NT2/D1 (cell line): ENCODE data around the gene TMEM63C.

Experiments
- DNase-seq: peaks from one replicate; pipeline ENCODE4 v3.0.0-alpha.2; 2011; ENCODE audit warnings: low read depth, low spot score
- H3K27me3 ChIP-seq: 2 replicates; pipeline ENCODE4 v1.6.0; 2011; ENCODE audit warnings: mild to moderate bottlenecking; ENCODE audit not compliant: insufficient read length, insufficient read depth
- H3K36me3 ChIP-seq: 2 replicates; pipeline ENCODE4 v1.6.1; 2011; ENCODE audit warnings: mild to moderate bottlenecking, low read length, mixed read lengths; ENCODE audit not compliant: insufficient read depth, insufficient read length
- H3K4me1 ChIP-seq: 2 replicates; pipeline ENCODE4 v1.5.1; 2011; ENCODE audit not compliant: insufficient read depth, insufficient read length
- H3K4me3 ChIP-seq: 2 replicates; pipeline ENCODE4 v1.5.1; 2011; ENCODE audit warnings: low read depth; ENCODE audit not compliant: insufficient read length
- H3K9ac ChIP-seq: 2 replicates; pipeline ENCODE4 v1.6.0; 2011; ENCODE audit warnings: low read depth; ENCODE audit not compliant: insufficient read length
- H3K9me3 ChIP-seq: 2 replicates; pipeline ENCODE4 v1.5.1; 2011; ENCODE audit warnings: mild to moderate bottlenecking, low read length; ENCODE audit not compliant: insufficient read depth
- SUZ12 ChIP-seq: IDR thresholded peaks from 2 replicates; pipeline ENCODE4 v1.6.1; 2011; ENCODE audit not compliant: insufficient read length, insufficient read depth; ENCODE audit errors: extremely low read depth
- YY1 ChIP-seq: IDR thresholded peaks from 2 replicates; pipeline ENCODE4 v1.6.1; 2011; ENCODE audit not compliant: insufficient read length, insufficient read depth
- ZNF274 ChIP-seq: IDR thresholded peaks from 2 replicates; pipeline ENCODE4 v1.6.1; 2011; ENCODE audit warnings: mild to moderate bottlenecking, low read depth, low read length

Gene TMEM63C

GRCh38 chr14:77306416-77306815 lies 124.8 kb downstream of the TMEM63C start:
- no peaks in the 10 kb centered on the region for H3K27me3 ChIP-seq
- H3K9ac ChIP-seq = no peak overlapping the region
- no peak for DNase-seq
- no peak overlapping the region for H3K4me3 ChIP-seq
- H3K4me1 ChIP-seq = peaks cover 10% of the 10 kb centered on the region
- no peaks in the 10 kb centered on the region for H3K9me3 ChIP-seq
- H3K36me3 ChIP-seq = peaks cover 22% of the 10 kb centered on the region
- TF ChIP-seq SUZ12 = no peak
- TF ChIP-seq ZNF274 = no peak
- TF ChIP-seq YY1 = no peak

GRCh38 chr14:77306851-77307496 lies 125.4 kb downstream of the TMEM63C start:
- no peak for TF ChIP-seq YY1
- TF ChIP-seq ZNF274 = no peak
- TF ChIP-seq SUZ12 = no peak
- DNase-seq = no peak
- no peaks in the 10 kb centered on the region for H3K9me3 ChIP-seq
- no peak overlapping the region for H3K4me3 ChIP-seq
- no peaks in the 10 kb centered on the region for H3K27me3 ChIP-seq
- H3K9ac ChIP-seq = no peak overlapping the region
- peaks cover 16% of the 10 kb centered on the region for H3K36me3 ChIP-seq
- H3K4me1 ChIP-seq = peaks cover 10% of the 10 kb centered on the region
